ENCODE data around the gene SIGLEC9.

- TF ChIP-seq, protein P1, sequence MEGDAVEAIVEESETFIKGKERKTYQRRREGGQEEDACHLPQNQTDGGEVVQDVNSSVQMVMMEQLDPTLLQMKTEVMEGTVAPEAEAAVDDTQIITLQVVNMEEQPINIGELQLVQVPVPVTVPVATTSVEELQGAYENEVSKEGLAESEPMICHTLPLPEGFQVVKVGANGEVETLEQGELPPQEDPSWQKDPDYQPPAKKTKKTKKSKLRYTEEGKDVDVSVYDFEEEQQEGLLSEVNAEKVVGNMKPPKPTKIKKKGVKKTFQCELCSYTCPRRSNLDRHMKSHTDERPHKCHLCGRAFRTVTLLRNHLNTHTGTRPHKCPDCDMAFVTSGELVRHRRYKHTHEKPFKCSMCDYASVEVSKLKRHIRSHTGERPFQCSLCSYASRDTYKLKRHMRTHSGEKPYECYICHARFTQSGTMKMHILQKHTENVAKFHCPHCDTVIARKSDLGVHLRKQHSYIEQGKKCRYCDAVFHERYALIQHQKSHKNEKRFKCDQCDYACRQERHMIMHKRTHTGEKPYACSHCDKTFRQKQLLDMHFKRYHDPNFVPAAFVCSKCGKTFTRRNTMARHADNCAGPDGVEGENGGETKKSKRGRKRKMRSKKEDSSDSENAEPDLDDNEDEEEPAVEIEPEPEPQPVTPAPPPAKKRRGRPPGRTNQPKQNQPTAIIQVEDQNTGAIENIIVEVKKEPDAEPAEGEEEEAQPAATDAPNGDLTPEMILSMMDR (tag by site-specific recombination; IDR thresholded peaks at IDR 0.05): no peak
- TF ChIP-seq BCL11A (tag by site-specific recombination; IDR thresholded peaks at IDR 0.05; ENCODE audit: low read depth) (no peak), ZNF292 (tag by site-specific recombination; IDR thresholded peaks at IDR 0.05; ENCODE audit: borderline replicate concordance, low read depth) (no peak), ZNF157 (tag by site-specific recombination; IDR thresholded peaks at IDR 0.05) (no peak), MYNN (tag by site-specific recombination; IDR thresholded peaks at IDR 0.05; ENCODE audit: borderline replicate concordance) (no peak), ZBTB17 (tag by site-specific recombination; IDR thresholded peaks at IDR 0.05) (no peak), ZNF274 (IDR thresholded peaks at IDR 0.05; ENCODE audit: low read length) (no peak), ZNF274 (tag by site-specific recombination; IDR thresholded peaks at IDR 0.05; ENCODE audit: borderline replicate concordance) (no peak), ZNF571 (tag by site-specific recombination; IDR thresholded peaks at IDR 0.05) (no peak), YY1 (tag by site-specific recombination; IDR thresholded peaks at IDR 0.05) (no peak), SP2 (tag by site-specific recombination; IDR thresholded peaks at IDR 0.05) (no peak)
- TF ChIP-seq, protein P2, sequence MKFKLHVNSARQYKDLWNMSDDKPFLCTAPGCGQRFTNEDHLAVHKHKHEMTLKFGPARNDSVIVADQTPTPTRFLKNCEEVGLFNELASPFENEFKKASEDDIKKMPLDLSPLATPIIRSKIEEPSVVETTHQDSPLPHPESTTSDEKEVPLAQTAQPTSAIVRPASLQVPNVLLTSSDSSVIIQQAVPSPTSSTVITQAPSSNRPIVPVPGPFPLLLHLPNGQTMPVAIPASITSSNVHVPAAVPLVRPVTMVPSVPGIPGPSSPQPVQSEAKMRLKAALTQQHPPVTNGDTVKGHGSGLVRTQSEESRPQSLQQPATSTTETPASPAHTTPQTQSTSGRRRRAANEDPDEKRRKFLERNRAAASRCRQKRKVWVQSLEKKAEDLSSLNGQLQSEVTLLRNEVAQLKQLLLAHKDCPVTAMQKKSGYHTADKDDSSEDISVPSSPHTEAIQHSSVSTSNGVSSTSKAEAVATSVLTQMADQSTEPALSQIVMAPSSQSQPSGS (tag by site-specific recombination; IDR thresholded peaks at IDR 0.05; ENCODE audit: low read depth): no peak
- TF ChIP-seq, protein P3, sequence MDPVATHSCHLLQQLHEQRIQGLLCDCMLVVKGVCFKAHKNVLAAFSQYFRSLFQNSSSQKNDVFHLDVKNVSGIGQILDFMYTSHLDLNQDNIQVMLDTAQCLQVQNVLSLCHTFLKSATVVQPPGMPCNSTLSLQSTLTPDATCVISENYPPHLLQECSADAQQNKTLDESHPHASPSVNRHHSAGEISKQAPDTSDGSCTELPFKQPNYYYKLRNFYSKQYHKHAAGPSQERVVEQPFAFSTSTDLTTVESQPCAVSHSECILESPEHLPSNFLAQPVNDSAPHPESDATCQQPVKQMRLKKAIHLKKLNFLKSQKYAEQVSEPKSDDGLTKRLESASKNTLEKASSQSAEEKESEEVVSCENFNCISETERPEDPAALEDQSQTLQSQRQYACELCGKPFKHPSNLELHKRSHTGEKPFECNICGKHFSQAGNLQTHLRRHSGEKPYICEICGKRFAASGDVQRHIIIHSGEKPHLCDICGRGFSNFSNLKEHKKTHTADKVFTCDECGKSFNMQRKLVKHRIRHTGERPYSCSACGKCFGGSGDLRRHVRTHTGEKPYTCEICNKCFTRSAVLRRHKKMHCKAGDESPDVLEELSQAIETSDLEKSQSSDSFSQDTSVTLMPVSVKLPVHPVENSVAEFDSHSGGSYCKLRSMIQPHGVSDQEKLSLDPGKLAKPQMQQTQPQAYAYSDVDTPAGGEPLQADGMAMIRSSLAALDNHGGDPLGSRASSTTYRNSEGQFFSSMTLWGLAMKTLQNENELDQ (tag by site-specific recombination; IDR thresholded peaks at IDR 0.05; ENCODE audit: low read depth): no peak
Observed at GRCh38 chr19:51164215-51164614, 39.5 kb downstream of the SIGLEC9 start.

Data from HEK293 (cell line).